SK-N-SH treated with all-trans-retinoic acid at 6 μM for 48 hours (cell line): ENCODE measurements around the gene RCAN1.
A peak's percentile ranks its signal among the peaks of the same experiment; 100 is the strongest.

Source experiments
- ATAC-seq: fragments of 200-7000 bp; cut with Tn5 transposase; 3 replicates; pipeline ENCODE4 v1.9.1; 2020; ENCODE audit warnings: mild to moderate bottlenecking, moderate library complexity
- ARNTL ChIP-seq: fragments of 450-650 bp; formaldehyde crosslinking; IDR thresholded peaks from 2 replicates; pipeline ENCODE4 v1.5.0; 2020; ENCODE audit warnings: low read depth, mild to moderate bottlenecking, moderate library complexity, borderline replicate concordance
- BACH2 ChIP-seq: fragments of 250-450 bp; sonication (Bioruptor Pico); IDR thresholded peaks from 2 replicates; pipeline ENCODE4 v1.9.0; 2021; ENCODE audit warnings: mild to moderate bottlenecking, borderline replicate concordance
- CREB5 ChIP-seq: fragments of 250-450 bp; sonication (Bioruptor Pico); IDR thresholded peaks from 2 replicates; pipeline ENCODE4 v1.5.1; 2020; ENCODE audit warnings: low read depth, mild to moderate bottlenecking, moderate library complexity
- CSDC2 ChIP-seq: fragments of 250-450 bp; sonication (Bioruptor Pico); IDR thresholded peaks from 2 replicates; pipeline ENCODE4 v1.5.0; 2020; ENCODE audit warnings: mild to moderate bottlenecking, moderate library complexity
- CSRNP3 ChIP-seq: fragments of 250-450 bp; sonication (Bioruptor Pico); IDR thresholded peaks from 2 replicates; pipeline ENCODE4 v1.5.1; 2021; ENCODE audit warnings: mild to moderate bottlenecking, moderate library complexity
- GLIS3 ChIP-seq: fragments of 250-450 bp; sonication (Bioruptor Pico); IDR thresholded peaks from 2 replicates; pipeline ENCODE4 v1.5.0; 2020; ENCODE audit warnings: mild to moderate bottlenecking, moderate library complexity
- ISL1 ChIP-seq: fragments of 250-450 bp; sonication (Bioruptor Pico); IDR thresholded peaks from 2 replicates; pipeline ENCODE4 v2.1.2; 2022; ENCODE audit warnings: mild to moderate bottlenecking, moderate library complexity
- OSR1 ChIP-seq: fragments of 250-450 bp; sonication (Bioruptor Pico); IDR thresholded peaks from 2 replicates; pipeline ENCODE4 v1.8.0; 2022; ENCODE audit warnings: moderate library complexity, mild to moderate bottlenecking, inconsistent platforms
- PATZ1 ChIP-seq: fragments of 250-450 bp; sonication (Bioruptor Pico); IDR thresholded peaks from 2 replicates; pipeline ENCODE4 v1.8.0; 2020; ENCODE audit warnings: mild to moderate bottlenecking, moderate library complexity, borderline replicate concordance
- PPARA ChIP-seq: fragments of 250-450 bp; sonication (Bioruptor Pico); IDR thresholded peaks from 2 replicates; pipeline ENCODE4 v1.5.0; 2020; ENCODE audit warnings: mild to moderate bottlenecking, borderline replicate concordance
- RARB ChIP-seq: fragments of 250-450 bp; sonication (Bioruptor Pico); IDR thresholded peaks from 2 replicates; pipeline ENCODE4 v1.8.0; 2021; ENCODE audit warnings: mild to moderate bottlenecking, moderate library complexity
- SNAI2 ChIP-seq: fragments of 250-450 bp; sonication (Bioruptor Pico); IDR thresholded peaks from 2 replicates; pipeline ENCODE4 v1.5.0; 2020; ENCODE audit warnings: mild to moderate bottlenecking, moderate library complexity
- TCF4 ChIP-seq: fragments of 250-450 bp; sonication (Bioruptor Pico); IDR thresholded peaks from 2 replicates; pipeline ENCODE4 v1.8.0; 2021; ENCODE audit warnings: mild to moderate bottlenecking, moderate library complexity, borderline replicate concordance
- TOX ChIP-seq: fragments of 250-450 bp; sonication (Bioruptor Pico); IDR thresholded peaks from 2 replicates; pipeline ENCODE4 v1.8.0; 2021; ENCODE audit warnings: mild to moderate bottlenecking, moderate library complexity, borderline replicate concordance
- TSHZ2 ChIP-seq: fragments of 250-450 bp; sonication (Bioruptor Pico); IDR thresholded peaks from 2 replicates; pipeline ENCODE4 v1.5.0; 2020; ENCODE audit warnings: mild to moderate bottlenecking, moderate library complexity
- ZC3H10 ChIP-seq: fragments of 250-450 bp; sonication (Bioruptor Pico); IDR thresholded peaks from 2 replicates; pipeline ENCODE4 v1.5.1; 2021; ENCODE audit warnings: mild to moderate bottlenecking, moderate library complexity
- ZFP3 ChIP-seq: fragments of 250-450 bp; sonication (Bioruptor Pico); IDR thresholded peaks from 2 replicates; pipeline ENCODE4 v1.5.0; 2020; ENCODE audit warnings: mild to moderate bottlenecking, moderate library complexity
- ZNF565 ChIP-seq: fragments of 450-650 bp; formaldehyde crosslinking; conservative IDR thresholded peaks from 2 replicates; pipeline ENCODE4 v1.5.0; 2020; ENCODE audit warnings: low read depth, mild to moderate bottlenecking, moderate library complexity
- ZNF70 ChIP-seq: fragments of 450-650 bp; formaldehyde crosslinking; IDR thresholded peaks from 2 replicates; pipeline ENCODE4 v1.5.0; 2020; ENCODE audit warnings: mild to moderate bottlenecking, moderate library complexity
- ZNF8 ChIP-seq: fragments of 450-650 bp; formaldehyde crosslinking; IDR thresholded peaks from 2 replicates; pipeline ENCODE4 v1.5.0; 2020; ENCODE audit warnings: mild to moderate bottlenecking, moderate library complexity

The RCAN1 gene

GRCh38 chr21:34553151-34553952 is 61.6 kb downstream of the RCAN1 start:
- ATAC-seq = peak; percentile 91
- TF ChIP-seq ISL1 (CRISPR knock-in tag) = no peak
- no peak for TF ChIP-seq ZNF8 (CRISPR knock-in tag)
- TF ChIP-seq RARB = no peak
- TF ChIP-seq TSHZ2 (CRISPR knock-in tag) = no peak
- TF ChIP-seq OSR1 (CRISPR knock-in tag) = no peak
- no peak for TF ChIP-seq PPARA (CRISPR knock-in tag)
- TF ChIP-seq ARNTL (CRISPR knock-in tag) = no peak
- no peak for TF ChIP-seq GLIS3 (CRISPR knock-in tag)
- no peak for TF ChIP-seq CSRNP3 (CRISPR knock-in tag)
- TF ChIP-seq CSDC2 (CRISPR knock-in tag) = no peak
- TF ChIP-seq ZFP3 (CRISPR knock-in tag) = no peak
- TF ChIP-seq ZNF565 = no peak
- TF ChIP-seq SNAI2 (CRISPR knock-in tag) = no peak
- no peak for TF ChIP-seq ZC3H10
- no peak for TF ChIP-seq TOX (CRISPR knock-in tag)
- no peak for TF ChIP-seq ZNF70 (CRISPR knock-in tag)
- TF ChIP-seq CREB5 (CRISPR knock-in tag) = no peak
- TF ChIP-seq TCF4 (CRISPR knock-in tag) = no peak
- TF ChIP-seq BACH2 (CRISPR knock-in tag) = no peak
- no peak for TF ChIP-seq PATZ1

- ATAC-seq = peak; percentile 55
- TF ChIP-seq RARB (no peak), TSHZ2 (CRISPR knock-in tag) (no peak), ARNTL (CRISPR knock-in tag) (no peak), TCF4 (CRISPR knock-in tag) (no peak), GLIS3 (CRISPR knock-in tag) (no peak), ZNF8 (CRISPR knock-in tag) (no peak), CREB5 (CRISPR knock-in tag) (no peak)
Measured at GRCh38 chr21:34552360-34553098, 62.4 kb downstream of the RCAN1 start.
